OCI-LY7 (cell line): Measurements from ENCODE around the gene SCART1. TPM values are rescaled to one million over a fixed set of nuclear protein-coding genes. Genes with fewer than 3 reads are reported as not detected.

Experiments
- BruUV-seq: library from RNA; stranded (reverse); fragments of 400-500 nt; replicated peaks from 2 replicates; lab custom pipeline; 2021; lab: Mats Ljungman, UMichigan
- CTCF ChIA-PET: fragments of 300-600 bp; sonication (Branson Sonifier 250); formaldehyde crosslinking; loops from one replicate; lab custom pipeline; 2022; ENCODE audit warnings: antibody characterized with exemption; ENCODE audit not compliant: unreplicated experiment; lab: Charles Lee
- POLR2A ChIA-PET: fragments of 300-600 bp; sonication (Branson Sonifier 250); formaldehyde crosslinking; loops from one replicate; lab custom pipeline; 2022; ENCODE audit warnings: antibody characterized with exemption; lab: Charles Lee
- DNase-seq: peaks from one replicate; pipeline ENCODE4 v3.0.0-alpha.2; 2015; ENCODE audit warnings: low spot score
- H2AFZ ChIP-seq: fragments of 200-600 bp; sonication (generic), shearing (Covaris generic); 2 replicates; pipeline ENCODE4 v1.6.1; 2014; ENCODE audit warnings: mild to moderate bottlenecking, antibody characterized with exemption, low read length, moderate library complexity
- H3K27ac ChIP-seq: fragments of 200-600 bp; sonication (generic); 2 replicates; pipeline ENCODE4 v1.5.1; 2014; ENCODE audit warnings: mixed run types, low read depth, mild to moderate bottlenecking, moderate library complexity, low read length, inconsistent platforms; ENCODE audit not compliant: poor library complexity, severe bottlenecking
- H3K36me3 ChIP-seq: fragments of 200-600 bp; sonication (generic); 2 replicates; pipeline ENCODE4 v1.6.1; 2014; ENCODE audit warnings: mild to moderate bottlenecking, antibody characterized with exemption, low read length, moderate library complexity, mixed read lengths; ENCODE audit not compliant: insufficient read depth
- H3K4me1 ChIP-seq: fragments of 200-600 bp; sonication (generic); 2 replicates; pipeline ENCODE4 v1.5.1; 2014; ENCODE audit warnings: mild to moderate bottlenecking, low read length; ENCODE audit not compliant: insufficient read depth, poor library complexity, severe bottlenecking
- H3K4me2 ChIP-seq: fragments of 200-600 bp; sonication (generic); 2 replicates; pipeline ENCODE4 v1.6.1; 2014; ENCODE audit warnings: mild to moderate bottlenecking, low read length
- H3K4me3 ChIP-seq: fragments of 200-600 bp; sonication (generic); 2 replicates; pipeline ENCODE4 v1.5.1; 2014; ENCODE audit warnings: mild to moderate bottlenecking, low read depth, low read length; ENCODE audit not compliant: poor library complexity, severe bottlenecking
- H3K79me2 ChIP-seq: fragments of 200-600 bp; sonication (generic); 2 replicates; pipeline ENCODE4 v1.6.1; 2016; ENCODE audit warnings: low read depth, mild to moderate bottlenecking, low read length, moderate library complexity, mixed read lengths; ENCODE audit not compliant: insufficient read depth
- H3K9me2 ChIP-seq: fragments of 200-600 bp; sonication (generic); 2 replicates; pipeline ENCODE4 v1.6.1; 2016; ENCODE audit warnings: mild to moderate bottlenecking, low read length, mixed read lengths; ENCODE audit not compliant: insufficient read depth
- H3K9me3 ChIP-seq: fragments of 200-600 bp; sonication (generic); 2 replicates; pipeline ENCODE4 v1.6.1; 2014; ENCODE audit warnings: mild to moderate bottlenecking, mixed run types, low read length, mixed read lengths
- H4K20me1 ChIP-seq: fragments of 200-600 bp; sonication (generic); 2 replicates; pipeline ENCODE4 v1.6.1; 2014; ENCODE audit warnings: mild to moderate bottlenecking, antibody characterized with exemption, low read length, moderate library complexity, mixed read lengths; ENCODE audit not compliant: insufficient read depth
- EZH2phosphoT487 ChIP-seq: fragments of 200-600 bp; sonication (generic); IDR thresholded peaks from 2 replicates; pipeline ENCODE4 v1.6.1; 2018; ENCODE audit warnings: low read depth, borderline replicate concordance, mild to moderate bottlenecking, mixed run types, antibody characterized with exemption, low read length, moderate library complexity, mixed read lengths
- intact Hi-C: fragments of 100-400 bp; cut with micrococcal nuclease; formaldehyde crosslinking; loops from one replicate; pipeline ENCODE4 v1.10.0; 2022; ENCODE audit not compliant: unreplicated experiment
- total RNA-seq, 2 experiments: library from RNA; depleted of rRNA in 1 of 2; stranded (reverse); fragments of >200 nt in 1 of 2; shearing (Covaris generic) in 1 of 2; gene quantifications; 2 replicates each; pipeline ENCODE4 v1.2.3, GENCODE V29; 2014 to 2022
- TF ChIP-seq, protein P1 (sequence below): fragments of 200-600 bp; sonication (generic); conservative IDR thresholded peaks from 2 replicates; pipeline ENCODE4 v1.5.1; 2014; ENCODE audit warnings: mild to moderate bottlenecking, antibody characterized with exemption, low read length, moderate library complexity, mixed read lengths

SCART1 gene
- total RNA-seq, 2 experiments from 2014 or later = 10.0 to 10.9 TPM

DNA sequence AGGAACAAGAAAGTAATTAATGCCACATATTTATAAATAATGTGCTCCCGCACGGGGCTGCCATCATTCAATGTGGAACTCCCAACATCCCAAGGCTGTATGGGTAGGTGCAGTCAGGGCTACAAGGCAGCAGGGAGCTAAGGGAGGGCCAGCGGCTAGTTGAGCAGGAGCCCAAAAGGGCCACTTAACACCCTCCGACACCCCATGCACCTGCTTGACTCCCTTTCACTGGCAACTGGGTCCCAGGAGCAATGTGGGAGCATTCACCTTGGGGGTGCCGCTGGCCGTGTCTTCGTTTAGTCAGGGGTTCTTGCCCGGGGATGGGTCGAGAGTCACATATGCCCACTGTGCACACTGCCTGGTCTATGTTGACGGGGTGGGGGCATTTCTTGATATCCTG lies 27.9 kb downstream of the SCART1 start:
- peaks cover 6% of the 10 kb centered on the region for H3K9me3 ChIP-seq
- no peaks in the 10 kb centered on the region for H3K4me1 ChIP-seq
- ChIA-PET CTCF (no interaction called here), POLR2A (no interaction called here)
- H3K4me3 ChIP-seq = no peak overlapping the region
- no peaks in the 10 kb centered on the region for H4K20me1 ChIP-seq
- H3K36me3 ChIP-seq = no peaks in the 10 kb centered on the region
- H3K79me2 ChIP-seq = no peaks in the 10 kb centered on the region
- BruUV-seq = no TSS peak
- H2AFZ ChIP-seq = no peak overlapping the region
- no peak overlapping the region for H3K4me2 ChIP-seq
- intact Hi-C loops = no loop called here
- no peaks in the 10 kb centered on the region for H3K9me2 ChIP-seq
- no peak overlapping the region for H3K27ac ChIP-seq
- DNase-seq = no peak
- TF ChIP-seq, protein P1, sequence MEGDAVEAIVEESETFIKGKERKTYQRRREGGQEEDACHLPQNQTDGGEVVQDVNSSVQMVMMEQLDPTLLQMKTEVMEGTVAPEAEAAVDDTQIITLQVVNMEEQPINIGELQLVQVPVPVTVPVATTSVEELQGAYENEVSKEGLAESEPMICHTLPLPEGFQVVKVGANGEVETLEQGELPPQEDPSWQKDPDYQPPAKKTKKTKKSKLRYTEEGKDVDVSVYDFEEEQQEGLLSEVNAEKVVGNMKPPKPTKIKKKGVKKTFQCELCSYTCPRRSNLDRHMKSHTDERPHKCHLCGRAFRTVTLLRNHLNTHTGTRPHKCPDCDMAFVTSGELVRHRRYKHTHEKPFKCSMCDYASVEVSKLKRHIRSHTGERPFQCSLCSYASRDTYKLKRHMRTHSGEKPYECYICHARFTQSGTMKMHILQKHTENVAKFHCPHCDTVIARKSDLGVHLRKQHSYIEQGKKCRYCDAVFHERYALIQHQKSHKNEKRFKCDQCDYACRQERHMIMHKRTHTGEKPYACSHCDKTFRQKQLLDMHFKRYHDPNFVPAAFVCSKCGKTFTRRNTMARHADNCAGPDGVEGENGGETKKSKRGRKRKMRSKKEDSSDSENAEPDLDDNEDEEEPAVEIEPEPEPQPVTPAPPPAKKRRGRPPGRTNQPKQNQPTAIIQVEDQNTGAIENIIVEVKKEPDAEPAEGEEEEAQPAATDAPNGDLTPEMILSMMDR = no peak
- no peak for TF ChIP-seq EZH2phosphoT487

DNA sequence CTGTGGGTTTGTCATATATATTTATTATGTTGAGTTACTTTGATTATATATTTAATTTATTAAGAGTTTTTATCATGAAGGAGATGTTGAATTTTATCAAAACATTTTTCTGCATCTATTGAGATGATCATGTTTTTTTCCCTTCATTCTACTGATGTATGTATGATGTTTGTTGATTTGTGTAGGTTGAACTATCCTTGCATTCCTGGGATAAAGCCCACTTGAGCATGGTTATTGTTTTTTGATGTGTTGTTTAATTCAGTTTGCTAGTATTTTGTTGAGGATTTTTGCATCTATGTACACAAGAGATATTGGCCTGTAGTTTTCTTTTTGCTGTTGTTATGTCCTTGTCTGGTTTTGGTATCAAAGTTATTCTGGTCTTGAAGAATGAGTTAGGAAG lies 31.1 kb downstream of the SCART1 start:
- no peak overlapping the region for H3K27ac ChIP-seq
- H3K9me2 ChIP-seq = no peaks in the 10 kb centered on the region
- no peak overlapping the region for H3K4me2 ChIP-seq
- TF ChIP-seq, protein P1 = no peak
- no peak for TF ChIP-seq EZH2phosphoT487
- H4K20me1 ChIP-seq = no peaks in the 10 kb centered on the region
- no peak for DNase-seq
- H3K9me3 ChIP-seq = peaks cover 15% of the 10 kb centered on the region
- intact Hi-C loops = no loop called here
- H3K36me3 ChIP-seq = no peaks in the 10 kb centered on the region
- peaks cover 3% of the 10 kb centered on the region for H3K4me1 ChIP-seq
- H3K79me2 ChIP-seq = no peaks in the 10 kb centered on the region
- BruUV-seq = no TSS peak
- no peak overlapping the region for H2AFZ ChIP-seq
- ChIA-PET POLR2A (interaction anchor here (1.4 kb wide), 1 partner anchor 16 kb away, joined by 3 read pairs; no protein-coding TSS in a partner anchor), CTCF (no interaction called here)
- H3K4me3 ChIP-seq = no peak overlapping the region

DNA sequence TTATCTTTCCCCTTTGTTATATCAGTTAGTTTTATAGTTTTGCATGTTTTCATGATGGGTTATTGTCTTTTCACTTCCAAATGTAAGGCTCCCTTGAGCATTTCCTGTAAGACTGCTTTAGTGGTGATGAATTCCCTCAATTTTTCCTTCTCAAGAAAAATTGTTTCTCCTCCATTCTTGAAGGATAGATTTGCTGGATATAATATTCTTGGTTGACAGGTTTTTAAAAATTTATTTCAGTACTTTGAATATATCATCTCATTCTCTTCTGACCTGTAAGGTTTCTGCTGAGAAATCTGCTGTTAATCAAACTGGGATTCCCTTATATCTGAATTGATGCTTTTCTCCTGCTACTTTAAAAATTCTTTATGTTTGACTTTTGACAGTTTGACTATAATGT lies 33.3 kb downstream of the SCART1 start:
- H3K36me3 ChIP-seq = no peaks in the 10 kb centered on the region
- no peak for DNase-seq
- H3K9me3 ChIP-seq = peaks cover 26% of the 10 kb centered on the region
- intact Hi-C loops = no loop called here
- no peaks in the 10 kb centered on the region for H3K79me2 ChIP-seq
- H3K4me3 ChIP-seq = no peak overlapping the region
- no peak overlapping the region for H2AFZ ChIP-seq
- H3K9me2 ChIP-seq = no peaks in the 10 kb centered on the region
- no peaks in the 10 kb centered on the region for H4K20me1 ChIP-seq
- H3K4me1 ChIP-seq = peaks cover 8% of the 10 kb centered on the region
- ChIA-PET POLR2A (no interaction called here), CTCF (no interaction called here)
- H3K27ac ChIP-seq = no peak overlapping the region
- TF ChIP-seq EZH2phosphoT487 = no peak
- TF ChIP-seq, protein P1 = no peak
- BruUV-seq = no TSS peak
- no peak overlapping the region for H3K4me2 ChIP-seq
